ENCODE data around the gene BCORL1.

The BCORL1 gene

DNA sequence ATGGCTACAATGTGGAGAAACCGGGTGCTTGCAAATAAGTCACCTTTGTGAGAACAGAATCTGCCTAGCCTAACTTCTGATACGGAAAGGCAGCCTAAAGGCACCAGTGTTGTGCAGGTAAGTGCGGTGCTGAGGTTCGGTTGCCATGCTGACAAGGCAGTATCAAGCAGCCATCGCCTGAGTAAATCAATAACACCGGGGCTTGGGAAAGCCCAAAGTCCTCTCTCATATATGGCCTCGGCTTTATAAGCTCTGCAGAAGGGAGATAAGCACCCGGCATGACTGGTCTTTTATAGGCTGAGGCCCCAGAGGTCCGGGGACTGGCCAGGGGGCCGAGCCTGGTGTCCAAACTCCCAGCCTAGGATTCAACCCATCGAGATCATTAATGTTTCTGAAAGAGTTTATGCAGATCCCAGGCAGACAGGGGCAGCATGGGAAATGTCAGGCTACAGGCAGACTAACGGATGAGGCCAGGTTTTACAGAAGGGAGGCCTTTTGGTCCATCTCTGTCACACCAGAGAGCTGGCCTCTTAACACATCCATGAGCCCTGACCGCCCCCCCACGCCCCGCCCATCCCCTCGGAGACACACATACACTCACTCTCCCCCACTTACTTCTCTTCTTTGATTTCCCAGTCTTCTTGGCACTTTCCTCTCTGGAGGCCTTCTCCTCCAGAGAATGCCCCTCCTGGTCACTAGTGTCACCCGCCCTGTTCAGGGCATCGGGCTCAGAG lies 89.3 kb downstream of the BCORL1 start:
- no peak for DNase-seq

DNA sequence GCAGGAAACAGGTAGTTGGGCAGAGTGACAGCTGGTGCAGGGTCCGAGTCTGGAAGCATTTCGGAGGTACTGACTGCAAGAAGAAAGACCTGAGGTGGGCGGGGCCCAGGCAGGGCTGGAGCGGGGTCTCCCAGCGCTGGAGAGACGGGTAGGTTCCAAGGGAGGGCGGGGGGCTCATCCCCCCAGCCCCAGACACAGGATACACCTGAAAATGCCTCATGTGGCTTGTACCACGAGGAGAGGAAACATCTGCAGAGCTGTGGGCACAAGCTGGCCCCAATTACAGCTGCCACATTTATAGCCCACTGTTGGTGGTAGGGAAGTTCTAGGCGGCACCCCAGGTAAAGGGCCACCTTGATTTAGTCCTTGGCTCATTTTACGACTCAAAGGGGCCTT lies 89.9 kb downstream of the BCORL1 start:
- no peak for DNase-seq

DNA sequence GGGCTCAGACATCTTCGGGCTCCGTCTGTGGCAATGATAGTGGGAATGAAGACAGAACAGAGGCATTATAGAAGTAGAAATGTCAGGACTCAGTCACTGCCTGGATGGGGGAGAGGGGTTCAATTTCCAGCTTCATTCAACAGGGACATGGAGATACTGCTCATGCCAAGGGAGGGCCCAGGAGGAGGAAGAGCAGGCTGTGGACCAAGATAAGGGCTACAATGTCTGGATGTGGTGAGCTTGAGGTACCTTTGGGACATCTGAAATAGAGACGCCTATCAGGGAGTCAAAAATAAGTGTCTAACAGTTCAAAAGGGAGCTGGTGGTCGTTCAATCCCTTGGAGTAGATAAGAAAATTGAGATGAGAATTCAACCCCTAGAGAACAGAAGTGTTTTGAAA lies 93.3 kb downstream of the BCORL1 start:
- DNase-seq, result no peak

DNA sequence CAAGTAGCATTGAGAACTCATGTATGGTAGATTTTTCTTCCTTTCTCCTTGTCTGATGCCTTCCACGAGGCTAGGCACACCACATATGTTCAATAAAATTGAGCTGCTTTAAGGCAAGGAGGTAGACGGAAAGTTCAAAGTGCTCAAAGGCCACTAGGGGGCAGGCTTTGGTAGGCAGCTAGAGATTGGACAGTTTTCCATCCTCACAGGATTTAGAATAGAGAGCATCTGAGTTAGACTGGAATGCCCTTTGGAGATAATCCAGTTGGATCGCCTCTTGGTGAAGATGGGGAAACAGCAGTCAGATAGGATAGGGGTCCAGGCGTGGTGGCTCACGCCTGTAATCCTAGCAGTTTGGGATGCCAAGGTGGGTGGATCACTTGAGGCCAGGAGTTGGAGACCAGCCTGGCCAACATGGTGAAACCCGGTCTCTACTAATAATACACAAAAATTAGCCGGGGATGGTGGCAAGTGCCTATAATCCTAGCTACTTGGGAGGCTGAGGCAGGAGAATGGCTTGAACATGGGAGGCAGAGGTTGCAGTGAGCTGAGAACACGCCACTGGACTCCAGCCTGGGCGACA lies 97.5 kb downstream of the BCORL1 start:
- peak; percentile 53 to 60 for DNase-seq

DNA sequence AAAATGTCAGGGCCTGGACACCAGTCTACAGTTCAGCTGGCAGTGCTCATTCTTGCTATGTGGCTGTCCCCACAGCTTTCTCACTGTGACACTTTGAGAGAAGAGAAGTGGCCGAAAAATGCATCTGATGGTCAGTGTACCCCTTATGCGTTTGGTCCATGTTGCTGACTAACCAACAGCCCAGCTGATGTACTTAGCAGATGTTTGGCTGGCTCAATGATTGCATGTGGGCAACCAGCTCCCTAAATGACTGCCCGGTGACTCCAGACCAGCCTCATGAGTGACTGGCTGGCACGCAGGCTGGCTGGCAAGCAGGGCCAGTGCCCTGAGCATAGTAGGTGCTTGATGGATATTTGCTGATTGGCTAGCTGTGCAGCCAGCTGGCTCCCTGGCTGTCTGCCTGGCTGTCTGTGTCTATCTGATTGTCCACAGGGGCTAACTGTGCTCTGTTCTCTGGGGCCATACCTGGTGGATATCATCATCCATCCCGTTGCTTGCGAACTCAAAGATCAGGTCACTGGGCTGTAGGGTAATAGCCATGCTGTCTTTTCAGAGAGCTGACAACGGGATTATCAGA lies 98.4 kb downstream of the BCORL1 start:
- DNase-seq, result no peak

DNA sequence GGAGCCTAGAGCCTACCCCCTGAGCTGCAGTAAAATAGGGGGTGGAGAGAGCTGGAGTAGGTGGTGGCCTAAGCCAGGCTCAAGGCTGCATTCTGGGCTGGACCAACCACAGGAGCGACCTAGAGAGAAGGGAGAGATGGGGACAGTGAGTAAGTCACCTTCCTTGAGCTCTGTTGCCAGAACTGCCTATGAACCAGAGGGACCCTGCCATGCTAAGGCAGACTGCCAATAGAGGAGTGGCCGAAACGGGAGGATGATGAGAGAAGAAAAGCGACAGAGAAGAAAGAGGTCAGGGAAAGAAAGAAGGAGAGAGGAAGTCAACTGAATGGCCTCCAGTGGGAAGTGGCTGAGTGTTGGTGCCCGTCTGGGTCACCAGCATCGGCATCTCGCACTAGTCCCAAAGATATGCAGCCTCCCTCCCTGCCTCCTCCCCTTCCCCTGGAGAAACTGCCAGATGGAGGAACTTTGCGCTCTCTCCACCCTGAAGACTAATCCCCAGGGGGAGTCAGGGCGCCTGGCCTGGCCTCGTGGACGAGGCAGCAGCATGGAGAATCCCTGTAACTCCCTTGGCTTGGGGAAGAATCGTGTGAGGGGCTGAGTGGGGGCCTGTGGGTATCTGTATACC lies 99.1 kb downstream of the BCORL1 start:
- no peak for DNase-seq

DNA sequence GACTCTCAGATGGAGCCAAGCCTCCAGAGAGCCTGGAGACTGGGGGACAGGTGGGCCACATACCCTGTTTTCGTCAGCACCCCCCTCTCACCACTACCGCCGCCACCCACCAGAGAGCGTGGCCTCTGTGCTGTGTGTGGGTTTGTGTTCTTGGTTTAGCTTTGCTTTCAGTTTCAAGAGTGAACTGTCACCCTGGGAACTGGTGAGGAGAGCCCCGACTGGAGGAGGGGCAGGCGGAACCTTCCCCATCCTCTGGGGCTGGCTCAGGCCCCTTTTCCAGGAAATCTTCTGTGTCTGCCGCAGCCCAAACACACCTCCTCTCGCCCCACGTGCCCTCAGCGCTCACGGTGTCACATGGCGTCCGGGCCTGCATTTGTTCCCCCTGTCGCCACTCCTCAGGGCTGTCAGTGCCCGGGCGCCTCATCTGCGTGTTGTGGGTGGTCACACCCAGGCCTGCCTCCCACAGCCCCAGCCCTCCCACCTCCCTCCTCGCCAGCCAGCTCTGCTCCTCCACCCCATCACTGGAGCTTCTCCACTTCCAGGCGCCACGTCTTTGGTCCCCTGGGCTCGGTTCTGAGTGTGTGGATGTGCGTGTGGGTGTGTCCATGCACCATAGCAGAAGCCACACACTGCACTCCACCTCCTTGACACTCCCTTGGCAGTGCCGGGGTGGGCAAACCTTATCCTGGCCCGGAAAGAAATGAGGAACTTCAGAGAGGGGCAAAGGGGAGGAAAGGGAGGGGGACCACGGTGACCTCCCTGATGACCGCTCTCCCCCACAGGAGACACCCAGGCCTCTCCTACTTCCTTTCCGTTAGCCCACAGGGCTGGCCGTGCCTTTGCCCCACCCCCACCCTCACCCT lies 100.0 kb downstream of the BCORL1 start:
- peak; percentile 74 to 80 for DNase-seq

DNA sequence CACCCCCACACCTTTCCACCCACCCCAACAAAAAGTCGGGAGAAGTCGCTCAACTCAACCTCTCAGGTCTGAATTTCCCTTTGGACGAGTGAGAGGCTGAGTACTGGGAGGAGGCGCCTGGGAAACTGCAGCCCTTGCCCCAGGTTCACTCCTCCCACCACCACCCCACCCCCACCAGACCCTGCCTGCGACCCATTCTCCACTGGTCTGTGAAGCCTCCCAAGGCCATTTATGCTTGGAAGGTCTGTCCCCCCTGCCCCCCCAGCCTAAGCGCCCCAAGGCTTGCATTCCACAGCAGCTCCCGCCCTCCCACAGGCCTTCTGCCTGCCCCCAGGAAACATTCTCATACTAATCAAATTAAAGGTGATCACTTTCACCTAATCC lies 100.7 kb downstream of the BCORL1 start:
- no peak for DNase-seq

DNA sequence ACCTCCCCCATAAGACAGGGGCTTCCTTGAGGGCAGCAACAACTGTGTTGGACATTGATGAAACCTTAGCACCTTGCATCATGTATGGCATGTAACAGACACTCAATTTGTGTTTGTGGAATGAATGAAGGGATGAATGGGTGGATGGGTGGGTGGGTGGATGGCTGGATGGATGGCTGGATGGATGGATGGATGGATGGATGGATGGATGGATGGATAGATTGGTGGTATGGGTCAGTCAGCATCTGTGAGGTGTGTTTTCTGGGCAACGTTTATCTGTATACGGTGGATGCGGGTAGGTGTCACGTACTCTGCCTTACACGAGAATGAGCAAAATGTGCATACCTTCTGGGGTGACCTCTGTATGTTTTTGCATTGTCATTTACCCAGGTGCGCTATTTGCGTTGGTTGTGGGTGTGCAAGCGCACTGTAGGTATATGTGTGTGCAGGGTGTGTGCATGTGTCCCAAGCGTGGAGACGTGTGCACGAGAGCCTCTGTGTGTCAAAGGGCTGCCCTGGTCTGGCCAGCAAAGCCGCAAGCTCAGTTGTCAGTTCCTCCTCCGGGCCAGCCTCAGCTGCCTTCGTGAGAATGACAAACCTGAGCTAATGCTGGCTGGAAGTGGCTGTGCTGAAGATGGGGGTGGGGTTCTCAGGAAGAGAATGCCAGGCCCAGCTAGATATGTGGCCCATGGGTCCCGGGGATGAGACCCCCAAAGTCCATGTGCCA lies 101.4 kb downstream of the BCORL1 start:
- DNase-seq, result peak; percentile 60 to 75

DNA sequence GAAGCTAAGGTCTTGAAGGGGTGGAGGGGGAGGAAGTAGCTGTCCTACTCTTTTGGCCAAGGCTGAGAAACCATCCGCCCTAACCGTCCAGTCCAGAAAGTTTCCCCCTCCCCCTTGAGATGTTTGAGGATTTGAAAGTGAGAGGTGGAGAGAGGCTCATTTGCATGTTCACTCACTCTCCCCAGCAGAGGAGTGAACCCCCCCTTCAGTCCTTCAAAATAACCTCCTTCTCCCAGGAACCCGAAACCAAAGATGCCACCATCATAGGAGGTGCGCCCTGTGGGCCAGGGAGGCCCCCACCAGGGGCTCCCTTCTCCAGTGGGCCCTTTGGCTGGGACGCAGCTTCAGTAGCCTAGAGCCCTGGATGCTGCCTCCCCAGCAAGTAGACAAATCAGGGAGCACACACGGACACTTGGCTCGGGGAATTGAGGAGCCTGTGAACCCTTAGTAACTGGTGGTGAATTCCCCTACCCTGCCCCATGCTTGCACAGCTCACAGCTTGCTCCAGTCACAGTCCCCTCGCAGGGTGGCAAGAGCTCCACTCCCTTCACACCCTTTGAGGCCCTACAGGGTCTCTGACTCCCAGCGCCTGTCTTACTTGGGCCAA lies 102.3 kb downstream of the BCORL1 start:
- DNase-seq, result peak; percentile 22 to 44

DNA sequence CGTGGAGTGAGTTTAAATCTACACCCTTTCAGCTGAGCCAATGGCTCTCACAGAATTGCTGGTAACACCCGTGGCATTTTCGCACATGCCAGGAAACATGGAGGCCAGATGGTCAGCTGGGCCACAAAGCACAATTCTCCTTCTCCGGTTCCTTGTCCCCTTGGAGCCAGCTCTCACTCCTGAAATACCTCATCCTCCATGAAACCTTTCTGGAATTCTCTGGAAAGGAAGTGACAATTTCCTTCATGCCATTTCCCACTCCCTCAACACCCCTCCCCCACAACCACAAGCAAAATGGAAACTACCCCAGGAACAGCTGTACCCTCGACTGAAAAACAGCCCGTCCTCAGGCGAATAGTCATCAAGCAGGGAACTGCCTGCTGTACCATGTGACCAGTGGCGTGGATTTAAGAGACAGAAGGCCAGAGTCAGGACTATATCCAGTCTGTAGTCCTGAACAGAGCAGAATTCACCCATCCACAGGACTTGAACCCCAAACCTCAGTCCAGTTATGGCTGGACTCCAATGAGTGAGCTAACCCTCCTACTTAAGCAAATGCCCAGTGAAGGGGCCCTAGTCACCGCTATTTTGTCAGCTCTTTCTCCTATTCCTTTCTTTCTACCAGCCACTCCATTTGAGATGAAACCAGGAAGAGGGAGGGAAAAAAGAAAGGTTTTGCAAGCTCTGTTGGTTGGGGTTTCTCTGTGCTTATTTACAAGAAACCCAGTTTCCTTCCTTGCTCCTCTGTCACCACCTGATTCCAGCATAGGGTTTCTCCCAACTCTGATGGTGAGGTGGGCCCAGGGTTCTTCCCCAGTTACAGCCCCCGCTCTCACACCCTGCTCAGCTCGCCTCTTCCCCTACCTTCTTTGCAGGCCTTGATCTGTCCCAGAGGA lies 103.4 kb downstream of the BCORL1 start:
- DNase-seq, result no peak

DNA sequence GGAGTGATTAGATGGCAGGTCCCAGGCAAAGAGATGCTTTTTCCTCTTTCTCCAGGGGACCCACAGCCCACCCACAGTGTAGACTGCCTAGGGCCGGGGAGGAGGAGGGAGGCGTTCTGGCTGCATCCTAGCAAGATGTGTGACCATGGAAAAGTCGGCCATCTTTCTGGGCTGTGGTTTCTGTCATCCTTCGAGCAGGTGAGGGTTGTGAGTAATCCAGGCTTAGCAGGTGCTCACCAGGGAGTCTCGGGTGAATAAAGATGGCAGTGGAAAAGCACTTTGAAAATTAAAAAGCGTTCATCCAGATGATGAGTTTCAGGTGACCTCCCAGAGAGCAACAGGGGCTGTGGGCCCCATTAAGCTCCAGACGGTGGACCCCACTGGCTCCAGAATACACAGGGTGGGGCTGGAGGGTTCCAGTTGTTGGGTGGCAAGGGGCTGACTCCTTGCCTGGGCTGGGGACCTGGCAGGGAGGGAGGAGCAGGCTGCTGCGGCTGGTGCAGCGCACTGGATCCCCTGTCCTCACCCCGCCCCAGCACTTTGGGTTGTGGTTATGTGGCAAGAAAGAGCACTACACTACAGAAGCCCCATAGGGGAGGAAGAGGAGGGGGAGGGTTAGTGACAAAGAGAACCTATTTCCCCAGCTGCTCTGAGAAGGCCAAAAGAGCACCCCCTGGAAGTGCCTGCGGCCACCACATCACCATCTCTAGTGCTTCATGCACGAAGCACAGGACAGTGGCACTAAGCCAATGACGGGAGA lies 104.2 kb downstream of the BCORL1 start:
- peak; percentile 56 to 58 for DNase-seq

DNA sequence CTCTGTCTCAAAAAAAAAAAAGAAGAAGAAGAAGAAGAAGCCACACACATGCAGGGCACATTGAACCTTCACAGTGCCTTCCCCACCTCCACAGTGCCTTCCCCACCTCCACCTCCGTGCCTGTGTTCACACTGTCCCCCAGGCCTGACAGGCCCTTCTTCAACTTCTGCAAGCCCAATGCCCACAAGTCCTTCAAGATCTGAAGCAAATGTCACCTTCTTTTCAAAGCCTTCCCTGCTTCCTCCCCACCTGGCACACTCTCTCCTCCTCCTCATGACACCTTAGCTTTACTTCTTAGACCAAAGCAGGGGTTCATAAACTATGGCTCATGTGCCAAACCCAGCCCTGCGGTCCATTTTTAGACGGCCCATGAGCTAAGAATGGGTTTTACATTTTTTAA lies 107.9 kb downstream of the BCORL1 start:
- no peak for DNase-seq

DNA sequence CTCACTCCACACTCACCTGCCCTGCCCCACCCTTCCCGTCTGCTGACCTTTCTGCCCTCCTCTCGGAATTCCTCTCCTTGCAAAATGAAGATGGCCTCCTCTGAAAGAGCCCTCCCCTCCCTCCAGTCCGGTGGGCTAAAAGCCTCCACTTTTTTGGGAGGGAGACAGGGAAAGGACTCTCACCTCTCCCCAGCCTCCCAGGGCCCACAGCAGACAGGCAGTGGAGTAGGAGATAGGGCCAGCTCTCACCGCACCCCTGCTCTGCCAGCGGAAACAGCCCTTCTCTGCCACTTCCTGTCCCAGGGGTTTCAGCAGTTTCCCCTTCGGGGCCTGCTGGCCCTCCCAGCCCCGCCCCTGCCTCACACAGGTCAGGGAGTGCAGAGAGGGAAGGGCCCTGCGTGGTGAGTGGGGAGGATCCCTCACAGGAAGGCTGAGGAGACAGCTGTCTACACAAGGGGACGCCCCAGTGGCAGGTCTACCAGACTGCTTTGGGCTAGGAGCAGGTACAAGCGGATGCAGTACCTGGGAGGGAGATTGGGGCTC lies 109.6 kb downstream of the BCORL1 start:
- peak; percentile 64 to 71 for DNase-seq

DNA sequence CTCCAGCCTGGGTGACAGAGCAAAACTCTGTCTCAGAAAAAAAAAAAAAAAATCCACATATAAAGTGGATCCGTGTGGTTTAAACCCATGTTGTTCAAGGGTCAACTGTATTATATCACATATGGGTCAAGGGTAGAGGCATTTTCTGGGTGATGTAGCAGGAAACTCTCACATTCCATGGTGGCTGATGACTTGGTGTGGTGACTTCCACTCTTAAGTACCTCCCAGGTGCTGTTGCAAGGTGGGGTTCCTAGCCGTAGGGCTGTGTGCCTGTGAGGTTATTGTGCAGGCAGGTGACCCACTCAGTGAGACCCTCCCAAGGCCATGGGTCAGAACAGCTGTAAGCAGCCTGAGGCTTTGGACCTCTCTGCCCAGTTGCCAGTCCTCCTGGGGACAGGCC lies 110.8 kb downstream of the BCORL1 start:
- DNase-seq, result no peak

DNA sequence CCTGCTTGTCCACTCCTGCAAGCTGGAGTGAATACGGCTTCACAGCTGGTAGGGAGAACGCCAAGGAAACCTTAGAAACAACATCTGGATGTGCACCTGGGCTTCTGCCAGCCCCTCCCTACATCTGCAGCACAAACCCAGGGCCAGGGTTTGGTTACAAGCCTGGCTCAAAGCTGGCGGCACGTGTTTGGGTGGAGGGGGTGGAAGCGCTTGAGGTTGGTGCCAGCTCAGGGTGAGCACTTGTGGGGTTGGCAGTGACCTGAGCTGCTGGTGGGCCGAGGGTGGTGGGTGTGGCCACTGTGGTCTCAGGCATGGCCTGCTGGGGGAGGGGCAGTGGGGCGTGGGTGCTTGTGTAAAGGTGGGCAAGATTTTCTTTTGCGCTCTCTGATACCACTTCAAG lies 112.3 kb downstream of the BCORL1 start:
- DNase-seq, result no peak

DNA sequence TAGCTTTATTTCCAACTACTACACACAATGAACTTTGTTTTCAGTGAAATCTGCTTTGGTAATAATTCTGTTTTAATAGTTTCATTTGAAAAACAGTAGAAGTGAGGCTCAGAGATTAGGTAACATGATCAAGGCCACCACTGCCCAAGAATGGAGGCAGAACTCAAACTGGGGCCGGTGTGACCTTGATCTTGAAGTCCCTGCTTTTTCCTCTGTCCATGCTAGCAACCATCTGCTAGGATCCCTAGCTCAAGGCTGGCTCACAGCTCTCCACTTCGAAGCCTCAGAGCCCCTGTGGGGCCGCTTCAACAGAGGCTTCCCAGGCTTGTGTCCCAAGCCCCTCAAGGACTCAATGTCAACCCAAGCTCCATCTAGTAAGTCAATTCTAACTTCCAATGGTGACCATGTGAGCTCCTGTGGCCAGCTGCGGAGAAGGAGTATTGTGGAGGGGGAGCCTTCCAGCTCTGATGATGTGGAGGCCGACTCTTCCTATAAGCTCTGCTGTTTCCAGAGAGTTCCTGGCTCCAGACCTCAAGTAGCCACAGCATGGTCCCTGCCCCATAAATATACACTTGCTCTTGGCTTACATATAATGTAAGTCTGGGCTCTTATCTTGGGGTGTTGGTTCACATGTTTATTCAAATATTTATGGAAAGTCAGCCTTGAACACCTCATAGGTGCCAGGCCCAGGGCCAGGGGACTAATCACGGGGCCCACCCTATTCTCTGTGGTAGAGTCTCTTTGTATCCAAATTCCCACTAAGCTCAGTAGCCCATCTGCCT lies 113.0 kb downstream of the BCORL1 start:
- DNase-seq, result no peak

DNA sequence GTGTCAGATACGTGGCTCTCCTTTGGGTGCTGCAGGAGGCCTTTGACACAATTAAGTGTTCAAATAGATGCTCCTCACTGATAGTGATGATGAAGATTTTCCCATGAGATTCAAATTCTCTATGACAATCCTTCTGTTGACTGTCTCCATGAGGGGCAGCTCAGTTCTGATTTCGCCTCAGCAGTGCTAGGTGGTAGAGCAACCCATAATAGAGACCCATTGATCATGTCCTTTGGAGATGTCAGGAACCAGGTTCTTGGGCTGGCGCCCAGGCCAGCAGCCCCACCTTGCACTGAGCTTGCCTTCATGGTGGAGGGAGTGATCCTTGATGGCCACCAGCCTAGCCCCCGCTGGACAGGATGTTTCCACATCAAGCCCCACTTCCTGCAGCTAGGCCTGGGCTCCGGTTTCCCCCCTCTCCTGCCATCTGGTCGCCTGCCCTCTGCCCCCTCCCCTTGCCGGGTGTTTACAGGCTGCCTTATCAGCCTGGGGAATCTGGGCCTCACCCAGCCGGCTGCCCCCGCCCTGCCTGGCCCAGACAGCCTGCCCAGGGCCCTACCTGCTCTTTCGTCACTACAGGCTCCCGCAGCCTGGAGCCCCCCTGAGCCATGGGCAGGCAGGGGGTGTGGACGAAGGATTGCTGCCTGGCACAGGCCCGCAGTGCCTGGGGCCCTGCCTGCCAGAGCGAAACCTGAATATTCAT lies 115.2 kb downstream of the BCORL1 start:
- no peak for DNase-seq

Measured in inflammatory macrophage (primary cell).